ENCODE measurements around the gene SBF1.

Gene SBF1

DNA sequence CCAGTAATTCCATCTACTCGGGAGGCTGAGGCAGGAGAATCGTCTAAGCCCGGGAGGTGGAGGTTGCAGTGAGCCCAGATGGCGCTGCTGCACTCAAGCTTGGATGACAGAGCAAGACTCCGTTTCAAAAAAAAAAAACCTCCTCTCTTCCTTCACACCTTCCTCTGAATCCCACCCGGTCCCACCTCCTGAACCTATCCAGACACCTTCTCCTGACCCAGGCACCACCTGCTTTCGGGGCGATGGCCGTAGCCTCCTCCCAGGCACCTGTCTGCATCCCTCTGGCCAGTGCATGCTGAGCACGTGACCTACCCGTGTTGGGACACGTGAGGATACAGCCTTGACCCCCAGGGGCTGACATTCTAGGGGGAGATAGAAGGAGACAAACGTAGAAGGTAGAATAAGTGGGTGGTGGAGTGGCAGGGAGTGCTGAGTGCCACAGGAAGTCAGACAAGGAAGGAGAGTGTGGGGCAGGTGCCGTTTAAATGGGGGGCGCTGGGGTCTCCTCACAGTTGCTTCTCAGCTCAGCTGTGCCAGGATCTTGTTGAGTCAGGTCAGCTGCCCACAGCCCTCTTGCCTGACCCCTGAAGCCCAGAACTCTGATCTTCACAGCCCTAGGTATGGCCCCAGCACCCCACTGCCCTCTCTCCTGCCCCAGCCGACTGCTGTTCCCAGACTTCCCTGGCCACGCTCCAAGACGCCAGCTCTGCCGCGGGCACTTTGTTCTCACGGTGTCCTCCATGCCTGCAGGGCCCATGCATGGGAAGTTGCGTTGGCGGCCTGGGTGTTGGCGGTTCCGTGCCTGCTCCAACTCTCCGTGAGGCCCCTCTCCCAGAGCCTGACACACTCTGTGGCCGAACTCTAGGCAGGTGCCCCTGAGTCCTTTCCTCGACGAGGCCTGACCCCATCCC is 10.6 kb upstream of the SBF1 start:
- no peak for DNase-seq

DNA sequence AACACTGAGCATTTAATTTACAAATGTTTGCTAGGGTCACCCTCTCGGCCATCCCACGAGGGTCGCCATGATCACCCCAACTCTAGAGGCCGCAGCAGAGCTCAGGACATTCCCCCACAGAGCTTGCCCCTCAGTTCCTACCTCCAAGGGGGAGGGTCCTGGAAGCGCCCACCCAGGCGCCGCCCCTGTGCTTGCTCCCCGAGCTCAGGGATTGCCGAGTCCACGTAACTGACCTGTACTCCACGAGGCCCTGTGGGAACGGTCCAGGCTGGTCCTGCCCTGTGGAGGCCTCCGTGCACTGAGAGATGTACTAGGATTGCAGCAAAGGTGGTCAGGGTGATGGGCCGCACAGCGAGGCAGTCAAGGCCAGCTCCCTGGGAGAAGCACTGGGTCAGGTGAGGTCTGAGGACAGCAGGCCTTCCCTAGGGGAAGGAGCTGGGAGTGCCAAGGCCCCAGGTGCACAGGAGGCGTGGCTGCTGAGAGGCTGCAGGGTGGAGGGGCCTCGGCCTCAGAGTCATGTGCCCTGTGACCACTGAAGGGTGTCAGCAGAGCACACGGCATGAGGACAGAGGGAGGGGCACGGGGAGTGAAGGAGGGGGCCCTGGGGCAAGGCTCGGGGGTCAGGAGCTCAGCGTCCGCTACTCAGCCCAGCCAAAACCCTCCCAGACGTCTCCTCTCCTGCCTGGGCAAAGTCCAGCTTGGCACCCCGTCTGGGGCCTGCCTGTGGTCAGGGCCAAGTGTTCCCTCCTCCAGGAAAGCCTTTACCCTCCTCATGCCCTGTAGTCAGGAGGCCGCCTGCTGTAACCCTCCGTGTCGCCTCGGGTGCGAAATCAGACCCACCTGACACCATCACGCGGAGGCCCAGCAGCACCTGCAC is 9.4 kb upstream of the SBF1 start:
- DNase-seq, result no peak

DNA sequence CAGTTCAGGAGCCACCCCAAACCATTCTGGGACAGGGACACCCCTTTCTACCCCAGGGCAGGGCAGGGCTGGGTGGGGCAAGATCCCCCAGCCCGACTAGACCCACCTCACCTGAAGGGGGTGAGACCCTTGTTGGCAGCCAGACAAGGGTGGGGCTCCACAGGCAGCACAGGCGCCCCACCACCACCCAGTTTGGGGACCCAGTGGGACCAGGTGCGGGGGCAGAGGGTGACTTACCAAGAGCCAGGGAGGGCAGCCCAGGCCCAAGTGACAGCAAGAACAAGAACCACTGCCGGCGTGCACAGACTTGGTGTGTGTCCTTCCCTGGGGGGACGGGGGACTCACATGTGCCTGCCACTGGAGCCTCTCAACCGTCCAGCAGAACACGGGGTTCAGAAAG is 8.7 kb upstream of the SBF1 start:
- DNase-seq, result no peak

DNA sequence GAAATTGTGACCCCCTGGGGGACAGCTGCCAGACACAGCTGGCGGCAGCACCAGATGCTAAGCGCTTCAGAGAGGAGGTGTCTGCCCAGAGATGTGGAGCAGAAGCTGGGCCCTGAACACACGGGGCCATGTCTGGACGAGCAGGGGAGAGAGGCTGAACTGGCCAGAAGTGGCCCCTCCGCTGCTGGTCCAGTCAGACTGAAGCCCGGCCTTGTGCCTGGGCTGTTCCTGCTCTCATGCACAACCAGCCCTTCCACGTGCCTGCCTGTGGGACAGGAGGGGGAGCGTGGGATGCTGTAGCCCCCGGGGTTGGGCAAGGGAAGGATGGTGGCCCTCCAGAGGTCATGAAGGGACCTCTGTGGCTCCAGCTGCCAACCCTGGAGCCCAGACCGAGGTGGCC is 8.3 kb upstream of the SBF1 start:
- DNase-seq, result no peak

DNA sequence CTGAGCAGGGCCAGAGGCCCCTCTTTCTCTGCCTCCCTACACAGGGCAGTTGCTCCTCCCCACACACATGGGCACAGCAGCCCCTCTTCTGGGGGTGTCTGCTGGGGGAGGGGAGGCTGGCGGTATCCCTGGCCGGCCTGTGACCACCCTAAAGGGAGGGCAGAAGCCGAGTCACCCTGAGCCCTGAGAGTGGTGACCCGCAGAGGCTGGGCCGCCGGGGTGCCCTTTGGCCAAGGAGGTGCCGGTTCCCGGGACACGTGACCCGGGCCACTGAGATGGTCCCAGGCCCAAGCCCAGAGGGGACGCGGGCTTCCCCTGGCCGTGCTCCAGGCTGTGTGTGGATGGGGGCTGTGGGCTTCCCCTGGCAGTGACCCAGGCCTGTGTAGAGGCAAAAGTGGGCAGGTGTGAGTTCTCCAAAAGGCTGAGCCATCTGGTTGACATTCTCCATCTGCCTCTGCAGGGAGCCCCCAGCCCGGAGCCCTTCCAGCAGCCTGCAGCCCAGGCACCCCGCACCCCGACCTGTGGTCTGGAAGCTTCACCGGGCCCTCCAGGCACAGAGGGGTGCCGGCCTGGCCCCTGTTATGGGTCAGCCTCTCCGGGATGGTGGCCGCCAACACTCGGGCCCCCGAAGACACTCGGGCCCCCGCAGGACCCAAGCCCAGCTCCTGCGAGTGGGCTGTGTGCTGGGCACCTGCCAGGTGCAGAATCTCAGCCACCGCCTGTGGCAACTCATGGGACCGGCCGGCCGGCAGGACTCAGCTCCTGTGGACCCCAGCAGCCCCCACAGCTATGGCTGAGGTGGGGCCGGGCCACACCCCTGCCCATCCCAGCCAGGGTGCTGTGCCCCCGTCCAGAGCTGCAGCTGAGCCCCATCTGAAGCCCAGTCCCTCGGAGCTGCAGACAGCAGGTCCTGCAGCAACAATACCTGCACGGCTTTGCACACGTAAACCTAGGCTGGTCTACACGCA is 7.6 kb upstream of the SBF1 start:
- no peak for DNase-seq

DNA sequence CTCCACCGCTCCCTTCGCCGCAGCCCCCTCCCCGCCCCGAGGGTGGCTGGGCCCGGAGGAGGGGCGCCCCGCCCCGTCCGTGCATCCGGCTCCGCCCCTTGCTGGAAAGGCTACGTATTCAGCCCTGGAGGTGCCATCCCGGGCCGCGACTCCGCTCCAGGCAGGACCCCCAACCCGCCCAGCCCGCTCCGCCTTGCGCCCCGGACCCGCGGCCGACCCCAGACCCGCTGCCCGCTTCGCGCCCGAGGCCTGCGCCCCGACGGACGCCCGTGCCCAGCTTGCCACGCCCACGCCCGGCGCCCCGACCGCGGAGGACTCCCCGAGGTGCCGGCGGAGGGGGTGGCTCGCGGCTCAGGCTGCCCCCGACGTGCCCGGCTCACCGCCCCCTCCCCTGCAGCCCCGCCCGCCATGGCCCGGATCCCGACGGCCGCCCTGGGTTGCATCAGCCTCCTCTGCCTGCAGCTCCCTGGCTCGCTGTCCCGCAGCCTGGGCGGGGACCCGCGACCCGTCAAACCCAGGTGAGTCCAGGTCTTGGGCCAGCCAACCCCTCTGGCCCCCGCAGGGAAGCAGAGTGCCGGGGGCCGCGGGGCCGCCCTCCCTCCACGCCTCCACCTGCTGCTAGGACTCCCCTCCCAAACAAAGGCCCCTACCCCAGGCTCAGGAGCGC is 6.7 kb upstream of the SBF1 start, which contains the start of gene ADM2:
Gene ADM2, plus strand, starts transcription at position 104 of the 667 bp plus-strand sequence. Its CDS starts 305 bp downstream, at position 409.
- DNase-seq, result no peak

DNA sequence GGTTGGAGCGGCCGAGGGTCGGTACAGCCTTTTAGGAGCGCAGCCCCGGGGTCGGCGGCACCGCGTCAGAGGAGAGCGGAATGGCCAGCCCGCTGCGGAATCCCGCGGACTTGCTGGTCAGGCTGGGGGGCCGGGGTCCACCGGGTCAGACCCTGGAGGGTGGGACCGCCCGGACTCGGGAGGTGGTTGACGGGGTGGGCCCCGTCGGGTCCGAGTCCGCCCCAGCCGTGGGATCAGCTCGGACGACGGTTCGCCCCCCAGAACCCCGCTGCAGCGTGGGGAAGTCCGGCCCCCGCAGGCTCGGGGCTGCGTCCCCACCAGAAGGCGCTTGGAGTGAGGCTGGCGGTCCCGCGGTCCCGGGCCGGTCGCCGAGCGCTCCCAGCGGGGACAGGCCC is 6.2 kb upstream of the SBF1 start:
- DNase-seq, result no peak

DNA sequence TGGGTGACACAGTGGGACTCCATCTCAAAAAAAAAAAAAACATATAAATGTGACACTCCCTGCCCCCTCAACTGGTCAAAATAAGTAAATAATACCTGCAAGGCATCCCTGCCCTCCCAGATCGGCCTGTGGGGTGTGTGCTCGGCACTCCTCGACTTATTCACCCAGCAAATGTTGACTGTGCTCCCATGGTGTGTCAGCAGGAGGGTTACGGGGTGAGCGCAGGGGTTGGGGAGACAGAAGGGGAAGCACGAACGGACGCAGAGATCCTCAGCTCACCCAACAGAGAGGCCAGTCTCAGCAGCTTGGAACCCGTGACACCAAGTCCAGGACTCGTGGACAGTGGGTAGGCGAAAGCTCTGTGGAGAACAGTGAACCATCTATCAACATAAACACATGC is 4.9 kb upstream of the SBF1 start:
- no peak for DNase-seq

DNA sequence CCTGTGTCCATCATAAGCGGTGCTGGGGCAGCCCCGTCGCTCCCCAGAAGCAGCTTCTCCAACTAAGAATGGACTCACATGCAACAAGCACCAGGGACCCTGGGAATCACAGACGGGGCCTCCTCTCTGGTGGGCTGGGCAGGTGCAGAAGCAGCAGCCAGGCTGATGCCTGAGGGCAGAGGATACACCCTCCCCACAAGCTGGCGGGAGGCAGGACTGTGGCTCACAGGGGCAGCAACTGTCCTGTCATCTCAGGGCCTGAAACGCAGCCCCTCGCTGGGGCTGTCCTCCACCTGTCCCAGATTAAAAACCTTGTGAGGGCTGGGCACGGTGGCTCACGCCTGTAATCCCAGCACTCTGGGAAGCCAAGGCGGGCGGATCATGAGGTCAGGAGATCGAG is 3.1 kb upstream of the SBF1 start:
- no peak for DNase-seq

DNA sequence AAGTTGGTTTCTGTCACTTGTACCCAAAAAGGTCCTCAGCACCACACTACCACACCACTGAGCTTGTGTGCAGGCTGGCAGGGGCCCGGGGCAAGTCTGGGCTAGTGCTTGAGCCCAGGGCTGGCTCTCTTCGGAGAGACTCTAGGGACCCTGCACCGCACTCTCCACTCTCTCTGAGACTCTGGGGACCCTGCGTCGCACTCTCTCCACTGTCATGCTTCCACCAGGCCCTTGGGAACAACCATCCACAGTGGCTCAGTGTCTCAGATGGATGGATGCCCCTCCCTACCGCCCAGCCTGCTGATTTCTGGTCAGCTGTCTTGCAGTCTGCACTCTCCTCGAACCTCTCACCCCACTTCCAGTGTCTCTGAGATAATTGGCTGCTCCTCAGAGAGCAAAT is 2.0 kb upstream of the SBF1 start:
- DNase-seq, result no peak

DNA sequence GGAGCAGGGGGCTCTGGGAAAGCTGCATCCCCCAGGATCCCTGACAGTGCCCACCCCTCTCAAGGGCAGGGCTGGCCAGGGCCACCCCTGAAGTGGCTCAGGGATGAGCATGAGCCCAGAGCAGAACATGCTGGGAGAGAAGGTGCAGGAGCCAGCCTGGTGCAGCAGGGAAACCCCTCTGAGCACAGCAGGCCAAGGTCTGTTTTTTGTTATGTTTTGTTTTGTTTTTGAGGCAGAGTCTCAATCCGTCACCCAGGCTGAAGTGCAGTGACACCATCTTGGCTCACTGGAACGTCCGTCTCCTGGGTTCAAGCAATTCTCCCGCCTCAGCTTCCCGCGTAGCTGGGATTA is 792 bp upstream of the SBF1 start:
- no peak for DNase-seq

DNA sequence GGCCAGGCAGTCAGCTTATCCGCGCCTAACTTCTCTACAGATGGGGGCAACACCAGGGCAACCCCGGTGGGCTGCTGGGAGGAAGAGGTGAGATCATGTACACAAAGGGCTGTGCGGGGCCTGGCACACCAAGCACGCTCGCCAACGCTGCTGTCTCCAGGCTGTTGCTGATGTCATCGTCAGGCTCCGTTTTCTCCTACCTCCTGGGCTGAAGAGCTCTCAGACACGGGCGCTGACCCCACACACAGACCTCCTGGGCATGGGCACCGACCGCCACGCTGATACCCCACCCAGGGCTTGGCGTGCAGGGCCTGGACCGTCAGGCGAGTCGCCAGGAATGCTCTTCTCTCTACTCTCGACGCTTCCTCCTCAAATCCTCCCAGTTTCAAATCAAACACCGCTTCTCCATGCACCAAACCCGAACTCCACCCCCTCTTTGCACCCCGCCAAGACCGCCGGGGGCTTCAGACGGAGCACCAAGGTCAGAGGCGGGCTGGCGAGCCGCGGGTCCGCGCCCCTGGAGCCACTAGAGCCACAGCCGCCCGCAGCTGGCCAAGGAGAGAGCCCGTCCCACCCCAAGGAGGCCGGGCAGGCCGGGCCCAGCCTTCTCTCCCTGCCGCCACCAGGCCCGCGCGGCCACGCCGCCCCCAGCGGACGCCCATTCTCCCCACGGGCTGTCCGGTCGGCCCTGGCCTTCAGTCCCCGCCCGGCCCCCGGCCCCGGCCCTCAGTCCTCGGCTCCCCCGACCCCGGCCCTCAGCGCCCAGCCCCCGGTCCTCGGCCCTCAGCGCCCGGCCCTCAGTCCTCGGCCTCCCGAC is 772 bp downstream of the SBF1 start:
- no peak for DNase-seq

DNA sequence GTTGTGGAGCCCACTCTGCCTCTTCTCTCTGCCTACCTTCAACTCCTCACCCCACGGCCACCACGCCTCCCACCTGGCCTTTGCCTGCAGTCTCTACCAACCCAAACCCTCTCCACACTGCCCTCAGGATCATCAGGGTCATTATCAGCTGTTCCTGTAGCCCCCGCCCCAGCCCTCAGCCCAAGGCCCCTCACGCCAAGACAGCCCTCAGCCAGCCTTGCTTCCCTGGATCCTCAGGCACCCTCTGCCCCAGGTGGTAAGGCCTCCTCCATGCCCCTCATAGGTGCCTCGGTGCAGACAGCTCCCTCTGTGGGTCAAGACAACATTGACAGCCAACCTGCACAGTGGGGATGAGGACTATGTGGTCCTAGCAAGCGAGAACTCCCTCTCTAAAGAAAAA is 1.7 kb downstream of the SBF1 start:
- no peak for DNase-seq

DNA sequence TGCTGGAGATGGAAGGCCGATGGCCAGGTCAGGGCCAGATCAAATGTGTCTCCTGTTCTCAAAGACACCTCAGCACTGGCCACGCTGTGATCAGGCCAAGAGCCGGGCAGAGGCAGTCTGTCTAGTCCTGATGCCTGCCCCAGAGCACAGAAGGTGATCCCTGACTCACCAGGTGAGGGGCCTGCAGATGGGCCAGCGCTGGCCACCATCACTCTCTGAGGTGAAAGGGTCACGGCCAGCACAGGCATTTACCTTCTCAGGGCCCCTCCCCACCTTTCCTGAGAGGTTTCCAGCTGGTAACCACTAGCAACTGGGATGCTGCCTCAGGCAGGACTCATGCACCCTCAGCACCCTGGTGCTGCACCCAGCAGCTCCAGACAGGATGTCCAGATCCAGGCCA is 2.9 kb downstream of the SBF1 start:
- DNase-seq, result no peak

DNA sequence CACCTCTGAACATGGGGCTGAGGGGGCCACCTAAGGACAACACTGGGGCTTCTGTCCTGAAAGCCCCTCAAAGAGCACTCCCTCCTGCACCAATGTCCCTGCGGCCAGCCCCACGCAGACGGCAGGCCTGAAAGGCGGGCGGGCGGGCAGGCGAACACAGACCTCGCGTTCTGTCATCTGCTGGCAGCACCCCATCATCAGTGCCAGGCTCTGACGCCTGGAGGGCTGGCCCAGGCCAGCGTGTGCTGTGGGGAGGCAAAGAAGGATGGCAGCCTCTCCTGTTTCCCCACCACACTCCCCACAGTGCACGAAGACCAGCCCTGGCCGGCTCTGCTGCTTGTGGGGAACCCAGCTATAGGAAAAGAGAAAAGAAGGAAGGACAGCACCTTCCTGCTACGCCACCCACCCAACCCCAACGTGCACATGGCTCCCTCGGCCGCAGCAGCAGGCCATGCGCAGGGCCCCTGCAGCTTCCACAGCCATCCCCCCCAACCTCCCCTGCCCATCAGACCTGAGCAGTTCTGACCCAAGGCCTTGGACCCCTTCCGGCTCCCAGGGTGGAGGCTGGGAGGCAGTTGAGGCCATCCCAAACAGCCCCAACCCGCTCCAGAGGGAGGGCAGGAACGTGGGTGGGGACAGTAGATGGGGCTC is 3.5 kb downstream of the SBF1 start:
- peak; percentile 46 to 64 for DNase-seq

DNA sequence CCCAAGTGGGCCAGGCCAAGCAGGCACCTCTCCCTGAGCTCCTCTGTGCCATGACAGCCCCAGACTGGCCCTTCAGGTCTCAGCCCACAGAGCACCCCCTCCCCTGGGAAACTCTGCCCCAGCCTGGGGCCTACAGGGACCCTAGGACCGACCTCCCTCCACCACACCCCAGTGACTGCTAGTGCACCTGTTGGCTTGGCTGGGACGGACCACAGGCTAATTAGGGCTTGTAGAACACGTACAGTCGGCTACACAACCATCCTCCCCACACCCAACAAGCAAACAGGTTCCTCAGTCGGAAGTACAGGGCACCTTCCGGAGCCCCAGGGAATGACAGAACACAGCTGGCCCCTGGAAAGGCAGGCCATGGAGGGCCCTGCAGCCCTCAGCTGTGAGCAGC is 4.3 kb downstream of the SBF1 start:
- DNase-seq, result no peak

DNA sequence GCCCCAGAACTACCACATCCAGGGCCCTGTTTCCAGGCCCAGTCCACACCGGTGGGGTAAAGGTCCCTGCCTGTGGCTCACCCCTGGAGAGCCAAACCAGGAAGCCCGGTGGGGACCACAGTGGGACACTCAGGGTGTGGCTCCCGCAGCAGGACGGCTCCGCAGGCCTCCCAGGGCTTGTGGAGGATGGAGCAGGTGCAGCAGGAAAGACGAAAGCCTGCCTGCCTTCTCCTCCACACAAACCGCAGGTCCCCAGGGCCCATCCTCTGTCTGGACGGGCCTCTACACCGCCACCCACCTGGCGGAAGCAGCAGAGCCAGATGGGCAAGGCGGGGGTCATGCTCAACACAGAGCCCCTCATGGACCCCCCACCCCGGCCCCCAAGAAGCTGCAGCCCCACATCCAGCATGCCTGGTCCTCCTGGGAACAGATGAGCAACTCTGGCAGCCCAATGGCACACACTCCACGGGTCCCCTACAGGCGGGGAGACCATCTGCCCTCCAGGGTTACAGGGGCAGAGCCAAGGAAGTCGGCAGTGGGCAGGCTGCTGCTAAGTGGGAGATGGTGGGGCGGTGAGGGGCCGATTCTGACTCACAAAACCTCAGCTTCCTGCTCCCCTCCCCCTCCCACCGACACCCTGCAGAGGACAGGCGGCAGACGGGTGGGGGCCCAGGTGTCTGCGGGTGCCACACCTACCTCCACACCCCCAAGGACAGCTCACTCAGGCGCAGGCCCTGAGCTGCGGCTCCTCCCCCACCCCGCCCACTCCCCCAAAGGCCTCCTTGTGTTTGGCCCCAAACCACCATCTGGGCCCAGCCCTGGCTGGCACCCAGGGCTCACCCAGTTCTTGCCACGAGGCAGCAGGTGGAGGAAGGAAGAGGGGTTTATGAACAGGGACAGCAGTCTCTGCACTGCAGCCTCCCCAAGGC is 5.2 kb downstream of the SBF1 start:
- DNase-seq, result no peak

DNA sequence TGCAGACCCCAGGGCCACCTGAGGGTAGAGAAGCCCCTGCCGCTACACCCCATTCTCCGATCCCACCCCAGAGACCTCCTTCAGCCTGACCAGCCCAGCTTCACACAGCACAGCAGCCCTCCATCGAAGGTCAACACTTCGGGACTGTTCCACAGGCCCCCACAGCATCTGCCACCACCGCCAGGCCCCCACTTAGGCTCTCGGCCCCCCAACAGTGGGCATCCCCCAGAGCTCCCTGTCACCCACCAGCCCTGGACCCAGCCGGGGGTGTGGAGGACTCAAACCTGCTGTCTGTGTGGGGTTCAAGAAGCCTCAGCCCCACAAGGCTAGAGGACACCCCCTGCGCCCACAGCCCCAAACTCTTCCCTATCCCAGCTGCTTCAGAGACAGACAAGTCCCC is 6.2 kb downstream of the SBF1 start:
- no peak for DNase-seq

DNA sequence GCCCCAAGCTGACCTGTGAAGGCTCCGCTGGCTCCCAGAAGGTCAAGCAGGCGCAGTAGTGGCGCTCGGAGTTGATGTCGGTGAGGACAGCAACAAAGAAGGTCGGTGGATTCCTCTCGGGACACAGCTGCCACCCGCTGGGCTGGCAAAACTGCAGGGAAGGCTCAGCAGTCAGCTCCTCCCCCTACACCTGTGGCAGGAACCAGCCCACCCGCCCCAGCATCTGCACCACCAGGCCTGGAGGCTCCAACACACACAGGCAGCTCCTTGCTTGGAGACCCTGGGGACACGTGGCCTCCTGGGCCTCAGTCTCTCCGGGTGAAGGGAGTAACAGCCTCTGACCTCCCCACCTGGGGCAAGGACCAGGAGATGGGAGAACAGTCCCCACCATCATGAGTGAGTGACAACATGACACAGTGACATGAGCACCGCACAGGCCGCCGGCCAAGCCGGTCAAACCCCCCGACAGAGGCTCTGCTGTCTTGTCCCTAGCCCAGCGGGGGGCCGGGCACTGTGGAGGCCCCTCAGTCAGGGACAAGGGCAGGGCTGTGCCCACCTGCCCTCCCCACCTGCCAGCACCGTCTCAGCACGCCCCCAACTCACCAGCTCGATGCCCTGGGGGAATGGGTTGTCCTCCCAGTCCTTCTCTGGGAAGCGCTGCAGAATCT is 6.9 kb downstream of the SBF1 start:
- no peak for DNase-seq
